Neural cell (in vitro differentiated cells): ENCODE measurements around the gene SPON1. TPM values are rescaled to one million over a fixed set of nuclear protein-coding genes. Genes with fewer than 3 reads are reported as not detected.

ENCODE experiments used
- H2AFZ ChIP-seq: fragments of 200-600, 300-800 bp; sonication (generic), shearing (Covaris generic); 2 replicates; pipeline ENCODE4 v1.6.0; 2014; ENCODE audit warnings: low read depth, mild to moderate bottlenecking, antibody characterized with exemption, low read length, moderate library complexity
- H3F3A ChIP-seq: fragments of 200-600 bp; shearing (Covaris generic); 2 replicates; pipeline ENCODE4 v1.6.1; 2016; ENCODE audit warnings: mild to moderate bottlenecking, moderate library complexity, mixed read lengths, antibody characterized with exemption, low read length; ENCODE audit not compliant: insufficient read depth, poor library complexity, severe bottlenecking
- H3K27ac ChIP-seq: fragments of 200-600, 300-800 bp; sonication (generic), shearing (Covaris generic); 2 replicates; pipeline ENCODE4 v1.5.1; 2014; ENCODE audit warnings: mild to moderate bottlenecking, low read length, moderate library complexity
- H3K27me3 ChIP-seq: fragments of 300-800, 200-600 bp; sonication (generic), shearing (Covaris generic); 2 replicates; pipeline ENCODE4 v1.6.0; 2014; ENCODE audit warnings: mild to moderate bottlenecking, low read depth, low read length, moderate library complexity; ENCODE audit not compliant: insufficient read depth
- H3K36me3 ChIP-seq: fragments of 300-800, 200-600 bp; sonication (generic), shearing (Covaris generic); 2 replicates; pipeline ENCODE4 v1.5.1; 2014; ENCODE audit warnings: mild to moderate bottlenecking, antibody characterized with exemption, low read length, moderate library complexity; ENCODE audit not compliant: insufficient read depth
- H3K4me2 ChIP-seq: fragments of 300-800, 200-600 bp; sonication (generic), shearing (Covaris generic); 2 replicates; pipeline ENCODE4 v1.6.0; 2014; ENCODE audit warnings: mild to moderate bottlenecking, low read length
- H3K4me3 ChIP-seq: fragments of 300-800, 200-600 bp; sonication (generic), shearing (Covaris generic); 2 replicates; pipeline ENCODE4 v1.5.1; 2014; ENCODE audit warnings: mild to moderate bottlenecking, low read length, moderate library complexity
- H3K79me2 ChIP-seq: fragments of 200-600 bp; shearing (Covaris generic); replicated peaks from 2 replicates; pipeline ENCODE4 v1.6.0; 2014; ENCODE audit warnings: mild to moderate bottlenecking, low read length, moderate library complexity; ENCODE audit not compliant: insufficient read depth
- H3K9ac ChIP-seq: fragments of 300-800, 200-600 bp; sonication (generic), shearing (Covaris generic); 2 replicates; pipeline ENCODE4 v1.6.1; 2016; ENCODE audit warnings: mild to moderate bottlenecking, low read length, mixed read lengths
- H3K9me2 ChIP-seq: fragments of 200-600 bp; shearing (Covaris generic); 2 replicates; pipeline ENCODE4 v1.6.1; 2016; ENCODE audit warnings: mild to moderate bottlenecking, low read length, mixed read lengths; ENCODE audit not compliant: insufficient read depth
- H3K9me3 ChIP-seq: fragments of 200-600, 300-800 bp; sonication (generic), shearing (Covaris generic); 2 replicates; pipeline ENCODE4 v1.6.1; 2016; ENCODE audit warnings: mild to moderate bottlenecking, mixed run types, low read length, moderate library complexity, mixed read lengths
- H4K20me1 ChIP-seq: fragments of 200-600 bp; shearing (Covaris generic); 2 replicates; pipeline ENCODE4 v1.6.1; 2016; ENCODE audit warnings: mild to moderate bottlenecking, mixed run types; ENCODE audit not compliant: insufficient read depth
- EP300 ChIP-seq: fragments of 450-650 bp; conservative IDR thresholded peaks from 2 replicates; pipeline ENCODE4 v1.6.1; 2014; ENCODE audit warnings: antibody characterized with exemption, mild to moderate bottlenecking, moderate library complexity; ENCODE audit not compliant: poor library complexity, severe bottlenecking
- EZH2 ChIP-seq: fragments of 200-600, 300-800 bp; shearing (Covaris generic), sonication (generic); IDR thresholded peaks from 2 replicates; pipeline ENCODE4 v1.6.1; 2014; ENCODE audit warnings: antibody characterized with exemption, low read length, borderline replicate concordance, mild to moderate bottlenecking; ENCODE audit not compliant: insufficient read depth, poor library complexity, severe bottlenecking
- MXI1 ChIP-seq: fragments of 450-650 bp; conservative IDR thresholded peaks from 2 replicates; pipeline ENCODE4 v1.6.1; 2014; ENCODE audit warnings: antibody characterized with exemption, mild to moderate bottlenecking; ENCODE audit not compliant: poor library complexity, severe bottlenecking
- POLR2AphosphoS5 ChIP-seq: IDR thresholded peaks from 2 replicates; pipeline ENCODE4 v1.6.1; 2012
- RAD21 ChIP-seq: fragments of 450-650 bp; conservative IDR thresholded peaks from 2 replicates; pipeline ENCODE4 v1.6.1; 2014; ENCODE audit warnings: antibody characterized with exemption, mild to moderate bottlenecking, moderate library complexity
- SMC3 ChIP-seq: fragments of 450-650 bp; conservative IDR thresholded peaks from 2 replicates; pipeline ENCODE4 v1.6.1; 2014; ENCODE audit warnings: antibody characterized with exemption, mild to moderate bottlenecking, moderate library complexity; ENCODE audit not compliant: poor library complexity
- TAF1 ChIP-seq: IDR thresholded peaks from 2 replicates; pipeline ENCODE4 v1.6.1; 2012; ENCODE audit warnings: low read depth
- polyA plus RNA-seq: library from polyadenylated mRNA; depleted of rRNA; stranded (reverse); fragments of >200 nt; gene quantifications from 2 replicates; pipeline ENCODE4 v1.2.3, GENCODE V29; 2014
- TF ChIP-seq, protein P1 (sequence below): IDR thresholded peaks from 2 replicates; pipeline ENCODE4 v1.6.1; 2012; ENCODE audit warnings: borderline replicate concordance
- TF ChIP-seq, protein P2 (sequence below): fragments of 450-650 bp; IDR thresholded peaks from 2 replicates; pipeline ENCODE4 v1.5.1; 2014; ENCODE audit warnings: antibody characterized with exemption, mild to moderate bottlenecking, moderate library complexity; ENCODE audit not compliant: poor library complexity, severe bottlenecking

Gene SPON1
- polyA plus RNA-seq, 1 donor from 2014 or later = 0.66 TPM

DNA sequence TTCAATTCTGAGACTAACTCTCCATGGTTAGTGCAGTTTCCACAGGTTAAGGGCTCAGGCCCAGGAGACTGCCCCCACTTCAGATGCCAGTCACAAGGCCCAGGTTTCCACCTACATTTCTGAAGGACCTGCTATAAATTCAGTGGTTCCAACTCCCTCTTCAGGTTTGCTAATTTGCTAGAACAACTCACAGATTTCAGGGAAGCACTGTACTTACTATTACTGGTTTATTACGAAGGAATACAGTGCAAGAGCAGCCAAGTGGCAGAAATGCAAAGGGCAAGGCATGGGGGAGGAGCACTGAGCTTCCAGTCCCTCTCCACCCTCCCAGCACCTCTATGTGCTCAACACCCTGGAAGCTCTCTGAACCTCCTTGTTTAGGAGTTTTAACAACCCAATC is 39.3 kb upstream of the SPON1 start:
- no peaks in the 10 kb centered on the region for H3F3A ChIP-seq
- no peak overlapping the region for H3K4me2 ChIP-seq
- no peaks in the 10 kb centered on the region for H3K27me3 ChIP-seq
- no peaks in the 10 kb centered on the region for H3K9me3 ChIP-seq
- no peaks in the 10 kb centered on the region for H4K20me1 ChIP-seq
- no peaks in the 10 kb centered on the region for H3K36me3 ChIP-seq
- no peak overlapping the region for H2AFZ ChIP-seq
- TF ChIP-seq RAD21 (no peak), TAF1 (no peak), EZH2 (no peak), MXI1 (no peak), SMC3 (no peak), EP300 (no peak), POLR2AphosphoS5 (no peak)
- TF ChIP-seq, protein P1, sequence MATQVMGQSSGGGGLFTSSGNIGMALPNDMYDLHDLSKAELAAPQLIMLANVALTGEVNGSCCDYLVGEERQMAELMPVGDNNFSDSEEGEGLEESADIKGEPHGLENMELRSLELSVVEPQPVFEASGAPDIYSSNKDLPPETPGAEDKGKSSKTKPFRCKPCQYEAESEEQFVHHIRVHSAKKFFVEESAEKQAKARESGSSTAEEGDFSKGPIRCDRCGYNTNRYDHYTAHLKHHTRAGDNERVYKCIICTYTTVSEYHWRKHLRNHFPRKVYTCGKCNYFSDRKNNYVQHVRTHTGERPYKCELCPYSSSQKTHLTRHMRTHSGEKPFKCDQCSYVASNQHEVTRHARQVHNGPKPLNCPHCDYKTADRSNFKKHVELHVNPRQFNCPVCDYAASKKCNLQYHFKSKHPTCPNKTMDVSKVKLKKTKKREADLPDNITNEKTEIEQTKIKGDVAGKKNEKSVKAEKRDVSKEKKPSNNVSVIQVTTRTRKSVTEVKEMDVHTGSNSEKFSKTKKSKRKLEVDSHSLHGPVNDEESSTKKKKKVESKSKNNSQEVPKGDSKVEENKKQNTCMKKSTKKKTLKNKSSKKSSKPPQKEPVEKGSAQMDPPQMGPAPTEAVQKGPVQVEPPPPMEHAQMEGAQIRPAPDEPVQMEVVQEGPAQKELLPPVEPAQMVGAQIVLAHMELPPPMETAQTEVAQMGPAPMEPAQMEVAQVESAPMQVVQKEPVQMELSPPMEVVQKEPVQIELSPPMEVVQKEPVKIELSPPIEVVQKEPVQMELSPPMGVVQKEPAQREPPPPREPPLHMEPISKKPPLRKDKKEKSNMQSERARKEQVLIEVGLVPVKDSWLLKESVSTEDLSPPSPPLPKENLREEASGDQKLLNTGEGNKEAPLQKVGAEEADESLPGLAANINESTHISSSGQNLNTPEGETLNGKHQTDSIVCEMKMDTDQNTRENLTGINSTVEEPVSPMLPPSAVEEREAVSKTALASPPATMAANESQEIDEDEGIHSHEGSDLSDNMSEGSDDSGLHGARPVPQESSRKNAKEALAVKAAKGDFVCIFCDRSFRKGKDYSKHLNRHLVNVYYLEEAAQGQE = no peak
- TF ChIP-seq, protein P2, sequence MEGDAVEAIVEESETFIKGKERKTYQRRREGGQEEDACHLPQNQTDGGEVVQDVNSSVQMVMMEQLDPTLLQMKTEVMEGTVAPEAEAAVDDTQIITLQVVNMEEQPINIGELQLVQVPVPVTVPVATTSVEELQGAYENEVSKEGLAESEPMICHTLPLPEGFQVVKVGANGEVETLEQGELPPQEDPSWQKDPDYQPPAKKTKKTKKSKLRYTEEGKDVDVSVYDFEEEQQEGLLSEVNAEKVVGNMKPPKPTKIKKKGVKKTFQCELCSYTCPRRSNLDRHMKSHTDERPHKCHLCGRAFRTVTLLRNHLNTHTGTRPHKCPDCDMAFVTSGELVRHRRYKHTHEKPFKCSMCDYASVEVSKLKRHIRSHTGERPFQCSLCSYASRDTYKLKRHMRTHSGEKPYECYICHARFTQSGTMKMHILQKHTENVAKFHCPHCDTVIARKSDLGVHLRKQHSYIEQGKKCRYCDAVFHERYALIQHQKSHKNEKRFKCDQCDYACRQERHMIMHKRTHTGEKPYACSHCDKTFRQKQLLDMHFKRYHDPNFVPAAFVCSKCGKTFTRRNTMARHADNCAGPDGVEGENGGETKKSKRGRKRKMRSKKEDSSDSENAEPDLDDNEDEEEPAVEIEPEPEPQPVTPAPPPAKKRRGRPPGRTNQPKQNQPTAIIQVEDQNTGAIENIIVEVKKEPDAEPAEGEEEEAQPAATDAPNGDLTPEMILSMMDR = no peak
- H3K4me3 ChIP-seq = no peak overlapping the region
- H3K9me2 ChIP-seq = no peaks in the 10 kb centered on the region
- no peak overlapping the region for H3K27ac ChIP-seq
- no peak overlapping the region for H3K9ac ChIP-seq
- H3K79me2 ChIP-seq = no peaks in the 10 kb centered on the region

DNA sequence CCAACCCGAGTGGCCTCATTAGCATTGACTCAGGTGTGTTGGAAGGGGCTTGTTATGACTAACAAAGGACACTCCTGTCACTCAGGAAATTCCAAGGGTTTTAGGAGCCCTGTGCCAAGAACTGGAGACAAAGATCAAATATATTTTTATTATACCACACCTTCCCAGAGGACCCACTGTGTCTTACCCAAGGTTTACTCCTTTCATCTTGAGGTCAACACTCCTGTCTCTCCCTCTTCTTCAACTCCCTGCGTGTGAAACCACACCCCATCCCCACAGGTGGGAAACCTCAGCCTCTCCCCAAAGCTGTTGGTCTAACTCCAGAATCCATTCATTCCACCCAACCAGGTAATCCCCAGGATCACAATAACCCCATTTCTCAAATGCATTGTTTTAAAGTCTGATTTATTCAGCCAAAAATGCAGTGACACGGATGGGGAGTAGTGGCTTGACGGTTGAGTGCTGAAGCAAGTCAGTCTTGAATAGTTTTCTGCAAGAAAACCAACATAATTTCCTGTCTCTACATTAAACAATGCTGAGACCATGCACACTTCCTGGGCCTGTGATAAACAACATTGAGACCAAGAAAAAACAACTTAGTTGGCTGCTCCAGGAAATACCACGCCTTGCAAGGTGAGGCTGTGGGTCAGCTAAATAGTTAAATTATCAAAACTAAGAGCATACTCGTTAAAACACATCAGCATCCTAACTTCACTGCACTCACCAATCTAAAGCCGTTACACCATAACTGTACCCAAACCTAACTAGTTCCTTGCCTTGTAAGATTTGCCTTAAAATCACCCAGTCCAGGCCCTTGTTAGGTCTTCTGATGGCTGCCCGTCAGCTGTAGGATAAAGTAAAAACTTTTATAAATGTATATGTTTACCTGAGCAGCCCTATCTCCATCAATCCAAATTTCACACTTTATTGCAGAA is 38.5 kb upstream of the SPON1 start:
- Histone ChIP-seq H4K20me1 (no peaks in the 10 kb centered on the region), H3K9me2 (no peaks in the 10 kb centered on the region), H3F3A (no peaks in the 10 kb centered on the region), H3K4me3 (no peak overlapping the region), H3K27me3 (no peaks in the 10 kb centered on the region), H3K4me2 (no peak overlapping the region), H3K79me2 (no peaks in the 10 kb centered on the region), H2AFZ (no peak overlapping the region), H3K27ac (no peak overlapping the region), H3K9me3 (no peaks in the 10 kb centered on the region), H3K9ac (no peak overlapping the region), H3K36me3 (no peaks in the 10 kb centered on the region)
- TF ChIP-seq SMC3 (no peak), POLR2AphosphoS5 (no peak), RAD21 (no peak), TAF1 (no peak), MXI1 (no peak), EP300 (no peak), EZH2 (no peak)
- TF ChIP-seq, protein P1 = no peak
- TF ChIP-seq, protein P2 = no peak
